Liver (tissue), 9 donors: ENCODE results near the gene RMND5A. TPM values are rescaled to one million over a fixed set of nuclear protein-coding genes. Genes with fewer than 3 reads are reported as not detected.

Experiments used
- DNase-seq: peaks from one replicate; pipeline ENCODE4 v3.0.0-alpha.2; 2017; ENCODE audit warnings: low spot score
- H3K27ac ChIP-seq, 2 donors: one replicate each; pipeline ENCODE4 v1.7.0; 2013; ENCODE audit warnings: inconsistent platforms in 2 of 2, low read length in 2 of 2, control low read depth in 1 of 2, low read depth in 1 of 2, mild to moderate bottlenecking in 1 of 2
- H3K27me3 ChIP-seq, 4 donors: one replicate each; pipeline versions ENCODE4 v1.6.1 to v1.7.0; 2013; ENCODE audit warnings: low read length in 3 of 4, inconsistent platforms in 1 of 4, mild to moderate bottlenecking in 1 of 4, moderate library complexity in 1 of 4; ENCODE audit not compliant: control insufficient read depth in 4 of 4, insufficient read depth in 4 of 4
- H3K36me3 ChIP-seq, 4 donors: one replicate each; pipeline versions ENCODE4 v1.6.1 to v1.7.0; 2013; ENCODE audit warnings: low read length in 3 of 4, mild to moderate bottlenecking in 3 of 4, low read depth in 1 of 4, moderate library complexity in 1 of 4; ENCODE audit not compliant: control insufficient read depth in 4 of 4, insufficient read depth in 3 of 4
- H3K4me1 ChIP-seq, 4 donors: one replicate each; pipeline versions ENCODE4 v1.6.1 to v1.7.0; 2013; ENCODE audit warnings: low read length in 3 of 4, mild to moderate bottlenecking in 3 of 4, moderate library complexity in 1 of 4; ENCODE audit not compliant: control insufficient read depth in 4 of 4, insufficient read depth in 4 of 4
- H3K4me3 ChIP-seq, 3 donors: one replicate each; pipeline versions ENCODE4 v1.6.1 to v1.7.0; 2013; ENCODE audit warnings: low read length in 3 of 3, control low read depth in 1 of 3, low read depth in 1 of 3, mild to moderate bottlenecking in 1 of 3
- H3K9ac ChIP-seq, 2 donors: one replicate each; pipeline ENCODE4 v1.7.0; 2013; ENCODE audit warnings: low read length in 2 of 2, mild to moderate bottlenecking in 2 of 2, moderate library complexity in 2 of 2, control low read depth in 1 of 2, low read depth in 1 of 2
- H3K9me3 ChIP-seq, 4 donors: one replicate each; pipeline versions ENCODE4 v1.6.1 to v1.7.0; 2013; ENCODE audit warnings: low read length in 3 of 4; ENCODE audit not compliant: control insufficient read depth in 4 of 4
- EGR1 ChIP-seq, 2 donors: IDR thresholded peaks; 2 replicates each; pipeline ENCODE4 v1.6.1; 2016 to 2018; ENCODE audit warnings: antibody characterized with exemption in 2 of 2, low read depth in 2 of 2
- FOXA1 ChIP-seq: IDR thresholded peaks from 2 replicates; pipeline ENCODE4 v1.6.1; 2016; ENCODE audit warnings: antibody characterized with exemption
- FOXA2 ChIP-seq: IDR thresholded peaks from 2 replicates; pipeline ENCODE4 v1.6.1; 2016; ENCODE audit warnings: antibody characterized with exemption
- GABPA ChIP-seq, 2 donors: IDR thresholded peaks in 1 of 2; conservative IDR thresholded peaks in 1 of 2; 2 replicates each; pipeline ENCODE4 v1.6.1; 2016; ENCODE audit warnings: antibody characterized with exemption in 2 of 2, mild to moderate bottlenecking in 1 of 2, moderate library complexity in 1 of 2
- HNF4A ChIP-seq, 2 donors: conservative IDR thresholded peaks; 2 replicates each; pipeline ENCODE4 v1.6.1; 2016; ENCODE audit warnings: antibody characterized with exemption in 2 of 2, mild to moderate bottlenecking in 2 of 2
- HNF4G ChIP-seq: IDR thresholded peaks from 2 replicates; pipeline ENCODE4 v1.6.1; 2016; ENCODE audit warnings: antibody characterized with exemption
- JUND ChIP-seq, 2 donors: IDR thresholded peaks; 2 replicates each; pipeline ENCODE4 v1.6.1; 2016; ENCODE audit warnings: antibody characterized with exemption in 2 of 2
- NR2F2 ChIP-seq: IDR thresholded peaks from 2 replicates; pipeline ENCODE4 v1.6.1; 2016; ENCODE audit warnings: antibody characterized with exemption
- RAD21 ChIP-seq, 2 donors: IDR thresholded peaks; 2 replicates each; pipeline ENCODE4 v1.6.1; 2016; ENCODE audit warnings: antibody characterized with exemption in 2 of 2, mild to moderate bottlenecking in 2 of 2
- RXRA ChIP-seq, 2 donors: IDR thresholded peaks; 2 replicates each; pipeline ENCODE4 v1.6.1; 2017 to 2018; ENCODE audit warnings: antibody characterized with exemption in 2 of 2, mild to moderate bottlenecking in 1 of 2
- SP1 ChIP-seq: IDR thresholded peaks from 2 replicates; pipeline ENCODE4 v1.6.1; 2018; ENCODE audit warnings: antibody characterized with exemption, mild to moderate bottlenecking
- TAF1 ChIP-seq: conservative IDR thresholded peaks from 2 replicates; pipeline ENCODE4 v1.6.1; 2016; ENCODE audit warnings: antibody characterized with exemption, mild to moderate bottlenecking
- YY1 ChIP-seq: IDR thresholded peaks from 2 replicates; pipeline ENCODE4 v1.6.1; 2016; ENCODE audit warnings: antibody characterized with exemption, mild to moderate bottlenecking
- WGBS: extraction: QIAGEN DNeasy Blood & Tissue Kit; methylation state at CpG from one replicate; pipeline ENCODE4 v1.1.7; 2013; 5-methylcytosine and 5-hydroxymethylcytosine counted together
- polyA plus RNA-seq, 2 donors: library from polyadenylated mRNA; stranded (reverse) in 1 of 2; unstranded in 1 of 2; fragments of 200-250 nt in 1 of 2; fragments of >200 nt in 1 of 2; fragmentation: Nextera tagmentation in 1 of 2; extraction: Ambion mirVana in 1 of 2; gene quantifications; one replicate each; pipeline versions ENCODE4 v1.2.1 to v1.2.3, GENCODE V29; 2013 to 2015
- total RNA-seq, 2 donors: library from RNA; depleted of rRNA; stranded (reverse); fragments of >200 nt; gene quantifications; one replicate each; pipeline ENCODE4 v1.2.3, GENCODE V29; 2014
- TF ChIP-seq, protein P1 (sequence below): IDR thresholded peaks from 2 replicates; pipeline ENCODE4 v1.6.1; 2016; ENCODE audit warnings: antibody characterized with exemption
- TF ChIP-seq, protein P2 (sequence below): fragments of 150-350 bp; IDR thresholded peaks from 2 replicates; pipeline ENCODE4 v1.5.1; 2017; ENCODE audit warnings: improper control_type of control experiment, low read depth, low read length; ENCODE audit not compliant: missing input control
- TF ChIP-seq, protein P3 (sequence below): IDR thresholded peaks from 2 replicates; pipeline ENCODE4 v1.6.1; 2016; ENCODE audit warnings: antibody characterized with exemption, mild to moderate bottlenecking
- TF ChIP-seq, protein P4 (sequence below): IDR thresholded peaks from 2 replicates; pipeline ENCODE4 v1.6.1; 2016; ENCODE audit warnings: antibody characterized with exemption
- TF ChIP-seq, protein P5 (sequence below): IDR thresholded peaks from 2 replicates; pipeline ENCODE4 v1.6.1; 2016; ENCODE audit warnings: antibody characterized with exemption
- donor health status: healthy.
- donor health status: healthy.
- donor health status: healthy.
- donor health status: healthy.
- donor health status: healthy.

RMND5A gene
- total and polyA plus RNA-seq, 4 donors = 8.8 to 74.5 (median 29.2) TPM

DNA sequence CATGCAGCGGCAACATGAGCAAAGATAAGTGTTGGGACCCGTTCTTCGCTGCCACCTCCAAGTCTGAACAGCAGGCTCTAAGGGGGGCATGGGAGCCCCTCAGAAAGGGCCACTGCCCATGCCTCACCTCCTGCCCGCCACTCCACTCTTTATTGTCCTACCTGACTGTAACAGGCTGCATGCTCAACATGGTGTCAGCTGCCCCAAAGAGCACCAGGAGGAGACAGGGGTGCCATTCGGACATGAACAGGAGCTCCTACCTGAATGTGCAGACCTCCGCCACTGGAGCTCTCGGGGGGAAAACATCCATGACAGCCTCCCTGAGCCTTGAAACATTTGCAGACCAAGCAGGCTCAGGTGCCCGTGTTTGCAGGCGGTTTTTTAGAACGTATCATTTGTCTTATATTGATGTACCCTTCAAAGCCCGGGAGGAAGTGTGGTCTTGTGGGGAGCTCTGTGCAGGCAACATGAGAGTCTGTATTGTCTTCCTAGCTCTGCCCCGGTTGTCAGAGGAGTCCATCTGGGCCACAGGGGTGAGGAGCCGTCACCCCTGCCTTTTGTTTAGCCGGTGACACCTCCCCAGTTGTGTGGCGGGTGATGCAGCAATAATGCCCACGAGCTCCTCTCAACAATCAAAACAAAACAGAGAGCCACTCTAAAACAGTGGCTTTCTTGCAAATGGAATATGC, 105.7 kb downstream of the RMND5A start:
- TF ChIP-seq FOXA1 (no peak), SP1 (no peak)
- Histone ChIP-seq H3K9ac (no peak overlapping the region), H3K4me1 (no peaks in the 10 kb centered on the region), H3K9me3 (peaks cover 0 to 12% (median 2%) of the 10 kb centered on the region in 4 donors), H3K27me3 (no peaks in the 10 kb centered on the region), H3K36me3 (no peaks in the 10 kb centered on the region), H3K27ac (no peak overlapping the region), H3K4me3 (no peak overlapping the region)
- DNase-seq = no peak
- 83% methylated on average over 16 of the region's 16 CpGs for WGBS

DNA sequence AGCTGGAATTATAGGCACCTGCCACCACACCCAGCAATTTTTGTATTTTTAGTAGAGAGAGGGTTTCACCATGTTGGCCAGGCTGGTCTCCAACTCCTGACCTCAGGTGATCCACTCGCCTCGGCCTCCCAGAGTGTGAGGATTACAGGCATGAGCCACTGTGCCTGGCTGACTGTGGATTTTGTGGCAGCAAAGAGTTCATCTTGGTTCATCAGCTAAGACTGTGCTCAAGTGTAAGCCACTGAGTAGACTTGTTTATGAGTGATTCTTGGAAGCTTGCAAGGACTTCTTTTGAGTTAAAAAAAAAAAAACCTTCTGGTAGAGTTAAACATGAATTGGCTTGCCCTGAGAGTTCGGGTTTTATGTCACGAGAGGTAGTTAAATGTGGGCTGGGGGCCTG, 106.9 kb downstream of the RMND5A start:
- H3K4me1 ChIP-seq = no peaks in the 10 kb centered on the region
- no peaks in the 10 kb centered on the region for H3K36me3 ChIP-seq
- peaks cover 0 to 8% (median 2%) of the 10 kb centered on the region in 4 donors for H3K9me3 ChIP-seq
- TF ChIP-seq, protein P1, sequence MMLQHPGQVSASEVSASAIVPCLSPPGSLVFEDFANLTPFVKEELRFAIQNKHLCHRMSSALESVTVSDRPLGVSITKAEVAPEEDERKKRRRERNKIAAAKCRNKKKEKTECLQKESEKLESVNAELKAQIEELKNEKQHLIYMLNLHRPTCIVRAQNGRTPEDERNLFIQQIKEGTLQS = no peak
- TF ChIP-seq TAF1 = no peak
- TF ChIP-seq YY1 = no peak
- TF ChIP-seq, protein P2, sequence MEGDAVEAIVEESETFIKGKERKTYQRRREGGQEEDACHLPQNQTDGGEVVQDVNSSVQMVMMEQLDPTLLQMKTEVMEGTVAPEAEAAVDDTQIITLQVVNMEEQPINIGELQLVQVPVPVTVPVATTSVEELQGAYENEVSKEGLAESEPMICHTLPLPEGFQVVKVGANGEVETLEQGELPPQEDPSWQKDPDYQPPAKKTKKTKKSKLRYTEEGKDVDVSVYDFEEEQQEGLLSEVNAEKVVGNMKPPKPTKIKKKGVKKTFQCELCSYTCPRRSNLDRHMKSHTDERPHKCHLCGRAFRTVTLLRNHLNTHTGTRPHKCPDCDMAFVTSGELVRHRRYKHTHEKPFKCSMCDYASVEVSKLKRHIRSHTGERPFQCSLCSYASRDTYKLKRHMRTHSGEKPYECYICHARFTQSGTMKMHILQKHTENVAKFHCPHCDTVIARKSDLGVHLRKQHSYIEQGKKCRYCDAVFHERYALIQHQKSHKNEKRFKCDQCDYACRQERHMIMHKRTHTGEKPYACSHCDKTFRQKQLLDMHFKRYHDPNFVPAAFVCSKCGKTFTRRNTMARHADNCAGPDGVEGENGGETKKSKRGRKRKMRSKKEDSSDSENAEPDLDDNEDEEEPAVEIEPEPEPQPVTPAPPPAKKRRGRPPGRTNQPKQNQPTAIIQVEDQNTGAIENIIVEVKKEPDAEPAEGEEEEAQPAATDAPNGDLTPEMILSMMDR = no peak
- no peak for TF ChIP-seq FOXA2
- TF ChIP-seq GABPA (IDR thresholded peaks at IDR 0.05 in 1 of 2, conservative IDR thresholded peaks at IDR 0.05 in 1 of 2) = no peak
- TF ChIP-seq JUND (IDR thresholded peaks at IDR 0.05) = no peak
- TF ChIP-seq HNF4G = no peak
- TF ChIP-seq, protein P3, sequence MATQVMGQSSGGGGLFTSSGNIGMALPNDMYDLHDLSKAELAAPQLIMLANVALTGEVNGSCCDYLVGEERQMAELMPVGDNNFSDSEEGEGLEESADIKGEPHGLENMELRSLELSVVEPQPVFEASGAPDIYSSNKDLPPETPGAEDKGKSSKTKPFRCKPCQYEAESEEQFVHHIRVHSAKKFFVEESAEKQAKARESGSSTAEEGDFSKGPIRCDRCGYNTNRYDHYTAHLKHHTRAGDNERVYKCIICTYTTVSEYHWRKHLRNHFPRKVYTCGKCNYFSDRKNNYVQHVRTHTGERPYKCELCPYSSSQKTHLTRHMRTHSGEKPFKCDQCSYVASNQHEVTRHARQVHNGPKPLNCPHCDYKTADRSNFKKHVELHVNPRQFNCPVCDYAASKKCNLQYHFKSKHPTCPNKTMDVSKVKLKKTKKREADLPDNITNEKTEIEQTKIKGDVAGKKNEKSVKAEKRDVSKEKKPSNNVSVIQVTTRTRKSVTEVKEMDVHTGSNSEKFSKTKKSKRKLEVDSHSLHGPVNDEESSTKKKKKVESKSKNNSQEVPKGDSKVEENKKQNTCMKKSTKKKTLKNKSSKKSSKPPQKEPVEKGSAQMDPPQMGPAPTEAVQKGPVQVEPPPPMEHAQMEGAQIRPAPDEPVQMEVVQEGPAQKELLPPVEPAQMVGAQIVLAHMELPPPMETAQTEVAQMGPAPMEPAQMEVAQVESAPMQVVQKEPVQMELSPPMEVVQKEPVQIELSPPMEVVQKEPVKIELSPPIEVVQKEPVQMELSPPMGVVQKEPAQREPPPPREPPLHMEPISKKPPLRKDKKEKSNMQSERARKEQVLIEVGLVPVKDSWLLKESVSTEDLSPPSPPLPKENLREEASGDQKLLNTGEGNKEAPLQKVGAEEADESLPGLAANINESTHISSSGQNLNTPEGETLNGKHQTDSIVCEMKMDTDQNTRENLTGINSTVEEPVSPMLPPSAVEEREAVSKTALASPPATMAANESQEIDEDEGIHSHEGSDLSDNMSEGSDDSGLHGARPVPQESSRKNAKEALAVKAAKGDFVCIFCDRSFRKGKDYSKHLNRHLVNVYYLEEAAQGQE = no peak
- TF ChIP-seq HNF4A (conservative IDR thresholded peaks at IDR 0.05) = no peak
- no peak for TF ChIP-seq RAD21 (IDR thresholded peaks at IDR 0.05)
- TF ChIP-seq NR2F2 = no peak
- TF ChIP-seq, protein P4, sequence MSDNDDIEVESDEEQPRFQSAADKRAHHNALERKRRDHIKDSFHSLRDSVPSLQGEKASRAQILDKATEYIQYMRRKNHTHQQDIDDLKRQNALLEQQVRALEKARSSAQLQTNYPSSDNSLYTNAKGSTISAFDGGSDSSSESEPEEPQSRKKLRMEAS = no peak
- no peak for TF ChIP-seq RXRA (IDR thresholded peaks at IDR 0.05)
- TF ChIP-seq, protein P5, sequence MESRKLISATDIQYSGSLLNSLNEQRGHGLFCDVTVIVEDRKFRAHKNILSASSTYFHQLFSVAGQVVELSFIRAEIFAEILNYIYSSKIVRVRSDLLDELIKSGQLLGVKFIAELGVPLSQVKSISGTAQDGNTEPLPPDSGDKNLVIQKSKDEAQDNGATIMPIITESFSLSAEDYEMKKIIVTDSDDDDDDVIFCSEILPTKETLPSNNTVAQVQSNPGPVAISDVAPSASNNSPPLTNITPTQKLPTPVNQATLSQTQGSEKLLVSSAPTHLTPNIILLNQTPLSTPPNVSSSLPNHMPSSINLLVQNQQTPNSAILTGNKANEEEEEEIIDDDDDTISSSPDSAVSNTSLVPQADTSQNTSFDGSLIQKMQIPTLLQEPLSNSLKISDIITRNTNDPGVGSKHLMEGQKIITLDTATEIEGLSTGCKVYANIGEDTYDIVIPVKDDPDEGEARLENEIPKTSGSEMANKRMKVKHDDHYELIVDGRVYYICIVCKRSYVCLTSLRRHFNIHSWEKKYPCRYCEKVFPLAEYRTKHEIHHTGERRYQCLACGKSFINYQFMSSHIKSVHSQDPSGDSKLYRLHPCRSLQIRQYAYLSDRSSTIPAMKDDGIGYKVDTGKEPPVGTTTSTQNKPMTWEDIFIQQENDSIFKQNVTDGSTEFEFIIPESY = no peak
- TF ChIP-seq EGR1 (IDR thresholded peaks at IDR 0.05; ENCODE audit: low read depth in 2 of 2) = no peak
- 86% methylated on average over 4 of the region's 4 CpGs for WGBS
- H3K9ac ChIP-seq = no peak overlapping the region
- H3K27me3 ChIP-seq = no peaks in the 10 kb centered on the region
- no peak for DNase-seq
- no peak overlapping the region for H3K4me3 ChIP-seq
- no peak overlapping the region for H3K27ac ChIP-seq
